ENCODE data around the gene FRMD8.

The FRMD8 gene

GRCh38 chr11:65379698-65380459 lies 6.6 kb upstream of the FRMD8 start:
- H3K9me3 Mint-ChIP-seq = no peaks in the 10 kb centered on the region
- H3K36me3 Mint-ChIP-seq = no peaks in the 10 kb centered on the region
- ATAC-seq (ENCODE audit: low read depth) = no peak
- DNase-seq (ENCODE audit: low spot score in 2 of 2) = no peak
- H3K4me1 Mint-ChIP-seq = peaks cover 29% of the 10 kb centered on the region
- H3K27ac Mint-ChIP-seq = no peak overlapping the region
- no peak overlapping the region for H3K4me3 Mint-ChIP-seq
- H3K27me3 Mint-ChIP-seq = no peaks in the 10 kb centered on the region

GRCh38 chr11:65380460-65381119 lies 5.8 kb upstream of the FRMD8 start:
- H3K4me1 Mint-ChIP-seq = peaks cover 31% of the 10 kb centered on the region
- peak overlapping the region; percentile 22 for H3K4me3 Mint-ChIP-seq
- no peaks in the 10 kb centered on the region for H3K27me3 Mint-ChIP-seq
- no peaks in the 10 kb centered on the region for H3K9me3 Mint-ChIP-seq
- no peaks in the 10 kb centered on the region for H3K36me3 Mint-ChIP-seq
- no peak for ATAC-seq (ENCODE audit: low read depth)
- DNase-seq (ENCODE audit: low spot score in 2 of 2) = no peak
- H3K27ac Mint-ChIP-seq = no peak overlapping the region

- Mint-ChIP-seq H3K4me1 (peaks cover 33% of the 10 kb centered on the region), H3K27ac (no peak overlapping the region), H3K36me3 (no peaks in the 10 kb centered on the region), H3K4me3 (peak overlapping the region; percentile 86), H3K9me3 (no peaks in the 10 kb centered on the region), H3K27me3 (no peaks in the 10 kb centered on the region)
- no peak for ATAC-seq (ENCODE audit: low read depth)
- no peak for DNase-seq (ENCODE audit: low spot score in 2 of 2)
These were observed 4.8 kb upstream of the FRMD8 start for GRCh38 chr11:65381716-65382032.

- ATAC-seq (ENCODE audit: low read depth) (peak; percentile 84), DNase-seq (ENCODE audit: low spot score in 2 of 2) (peak; percentile 87 to 88)
- Mint-ChIP-seq H3K4me3 (peak within 1 kb of the TSS; percentile 86), H3K27ac (peak within 1 kb of the TSS; percentile 96), H3K9me3 (no peaks in the 10 kb centered on the region), H3K36me3 (no peaks in the 10 kb centered on the region), H3K4me1 (peaks cover 33% of the 10 kb centered on the region), H3K27me3 (no peaks in the 10 kb centered on the region)
These were observed 4.2 kb upstream of the FRMD8 start, which contains the start of gene SLC25A45 for GRCh38 chr11:65382033-65382803. SLC25A45 (minus strand) TSS chr11:65382646; CDS start chr11:65381951, 695 bp downstream.

- peaks cover 32% of the 10 kb centered on the region for H3K4me1 Mint-ChIP-seq
- no peaks in the 10 kb centered on the region for H3K36me3 Mint-ChIP-seq
- H3K9me3 Mint-ChIP-seq = no peaks in the 10 kb centered on the region
- peak overlapping the region; percentile 96 for H3K27ac Mint-ChIP-seq
- H3K27me3 Mint-ChIP-seq = no peaks in the 10 kb centered on the region
- ATAC-seq (ENCODE audit: low read depth) (no peak), DNase-seq (ENCODE audit: low spot score in 2 of 2) (no peak)
- peak overlapping the region; percentile 86 for H3K4me3 Mint-ChIP-seq
These were observed 3.6 kb upstream of the FRMD8 start for GRCh38 chr11:65382804-65383368.

GRCh38 chr11:65383778-65384177 lies 2.7 kb upstream of the FRMD8 start:
- no peak for DNase-seq (ENCODE audit: low spot score in 2 of 2)
- Mint-ChIP-seq H3K36me3 (no peaks in the 10 kb centered on the region), H3K4me1 (peaks cover 29% of the 10 kb centered on the region), H3K27me3 (no peaks in the 10 kb centered on the region), H3K4me3 (peak overlapping the region; percentile 62), H3K27ac (peak overlapping the region; percentile 96), H3K9me3 (no peaks in the 10 kb centered on the region)
- ATAC-seq (ENCODE audit: low read depth) = no peak

GRCh38 chr11:65384301-65384889 lies 2.0 kb upstream of the FRMD8 start:
- Mint-ChIP-seq H3K36me3 (no peaks in the 10 kb centered on the region), H3K4me3 (peak overlapping the region; percentile 62), H3K4me1 (peaks cover 32% of the 10 kb centered on the region), H3K27me3 (no peaks in the 10 kb centered on the region), H3K9me3 (no peaks in the 10 kb centered on the region), H3K27ac (peak overlapping the region; percentile 96)
- ATAC-seq (ENCODE audit: low read depth) (no peak), DNase-seq (ENCODE audit: low spot score in 2 of 2) (no peak)

- H3K9me3 Mint-ChIP-seq = no peaks in the 10 kb centered on the region
- H3K36me3 Mint-ChIP-seq = peaks cover 4% of the 10 kb centered on the region
- DNase-seq (ENCODE audit: low spot score in 2 of 2) = no peak
- H3K4me3 Mint-ChIP-seq = peak overlapping the region; percentile 95
- no peaks in the 10 kb centered on the region for H3K27me3 Mint-ChIP-seq
- H3K4me1 Mint-ChIP-seq = peaks cover 40% of the 10 kb centered on the region
- peak overlapping the region; percentile 36 for H3K27ac Mint-ChIP-seq
- ATAC-seq (ENCODE audit: low read depth) = no peak
These were observed 2.3 kb downstream of the FRMD8 start for GRCh38 chr11:65388731-65389130.

GRCh38 chr11:65389294-65389980 lies 3.0 kb downstream of the FRMD8 start:
- Mint-ChIP-seq H3K27me3 (no peaks in the 10 kb centered on the region), H3K4me1 (peaks cover 35% of the 10 kb centered on the region), H3K9me3 (no peaks in the 10 kb centered on the region), H3K36me3 (peaks cover 4% of the 10 kb centered on the region), H3K27ac (peak overlapping the region; percentile 36), H3K4me3 (peak overlapping the region; percentile 95)
- ATAC-seq (ENCODE audit: low read depth) (no peak), DNase-seq (ENCODE audit: low spot score in 2 of 2) (no peak)

GRCh38 chr11:65390099-65390941 lies 3.9 kb downstream of the FRMD8 start:
- no peak overlapping the region for H3K4me3 Mint-ChIP-seq
- H3K9me3 Mint-ChIP-seq = no peaks in the 10 kb centered on the region
- H3K4me1 Mint-ChIP-seq = peaks cover 32% of the 10 kb centered on the region
- ATAC-seq (ENCODE audit: low read depth) (no peak), DNase-seq (ENCODE audit: low spot score in 2 of 2) (no peak)
- no peak overlapping the region for H3K27ac Mint-ChIP-seq
- H3K27me3 Mint-ChIP-seq = no peaks in the 10 kb centered on the region
- H3K36me3 Mint-ChIP-seq = peaks cover 4% of the 10 kb centered on the region

GRCh38 chr11:65390996-65391395 lies 4.6 kb downstream of the FRMD8 start:
- H3K9me3 Mint-ChIP-seq = no peaks in the 10 kb centered on the region
- peaks cover 32% of the 10 kb centered on the region for H3K4me1 Mint-ChIP-seq
- DNase-seq (ENCODE audit: low spot score in 2 of 2) (no peak), ATAC-seq (ENCODE audit: low read depth) (no peak)
- peak overlapping the region; percentile 24 for H3K4me3 Mint-ChIP-seq
- H3K27me3 Mint-ChIP-seq = no peaks in the 10 kb centered on the region
- H3K36me3 Mint-ChIP-seq = peaks cover 5% of the 10 kb centered on the region
- H3K27ac Mint-ChIP-seq = no peak overlapping the region

GRCh38 chr11:65392186-65392829 lies 5.9 kb downstream of the FRMD8 start:
- H3K36me3 Mint-ChIP-seq = peaks cover 11% of the 10 kb centered on the region
- no peak overlapping the region for H3K4me3 Mint-ChIP-seq
- no peaks in the 10 kb centered on the region for H3K27me3 Mint-ChIP-seq
- no peaks in the 10 kb centered on the region for H3K9me3 Mint-ChIP-seq
- no peak for ATAC-seq (ENCODE audit: low read depth)
- peak overlapping the region; percentile 84 for H3K27ac Mint-ChIP-seq
- no peak for DNase-seq (ENCODE audit: low spot score in 2 of 2)
- H3K4me1 Mint-ChIP-seq = peaks cover 32% of the 10 kb centered on the region

Data from memory B cell (primary cell).